SK-N-SH (cell line): ENCODE results near the gene CATSPERZ.

ENCODE experiments used
- CTCF ChIP-seq: fragments of 200-600 bp; sonication (generic); IDR thresholded peaks from 2 replicates; pipeline ENCODE4 v1.6.1; 2017; ENCODE audit warnings: antibody characterized with exemption, mild to moderate bottlenecking, moderate library complexity
- POLR2AphosphoS5 ChIP-seq: IDR thresholded peaks from 2 replicates; pipeline ENCODE4 v1.6.1; 2012; ENCODE audit warnings: low read depth, low read length
- TAF1 ChIP-seq: IDR thresholded peaks from 2 replicates; pipeline ENCODE4 v1.6.1; 2012; ENCODE audit warnings: low read depth, mild to moderate bottlenecking, low read length, moderate library complexity, borderline replicate concordance
- YY1 ChIP-seq: IDR thresholded peaks from 2 replicates; pipeline ENCODE4 v1.4.0; 2012; ENCODE audit warnings: low read depth, mild to moderate bottlenecking

DNA sequence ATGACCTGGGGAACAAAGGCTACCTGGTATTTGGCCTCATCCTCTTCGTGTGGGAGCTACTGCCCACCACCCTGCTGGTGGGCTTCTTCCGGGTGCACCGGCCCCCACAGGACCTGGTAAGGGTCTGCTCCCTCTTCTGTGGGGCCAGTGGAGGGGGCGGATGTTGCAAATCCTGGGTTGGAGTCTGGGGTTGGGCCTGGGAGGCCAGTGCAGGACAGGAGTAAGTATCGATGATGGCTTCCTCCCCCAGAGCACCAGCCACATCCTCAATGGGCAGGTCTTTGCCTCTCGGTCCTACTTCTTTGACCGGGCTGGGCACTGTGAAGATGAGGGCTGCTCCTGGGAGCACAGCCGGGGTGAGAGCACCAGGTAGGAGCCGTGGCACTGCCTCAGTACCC lies 11.8 kb upstream of the CATSPERZ start:
- TF ChIP-seq CTCF (no peak), POLR2AphosphoS5 (no peak), TAF1 (no peak), YY1 (no peak)
